ENCODE results near the gene CDK2. TPM values are rescaled to one million over a fixed set of nuclear protein-coding genes. Genes with fewer than 3 reads are reported as not detected.

Gene CDK2
- total and polyA plus RNA-seq, 9 donors, result 18.3 to 33.9 (median 30.7) TPM

DNA sequence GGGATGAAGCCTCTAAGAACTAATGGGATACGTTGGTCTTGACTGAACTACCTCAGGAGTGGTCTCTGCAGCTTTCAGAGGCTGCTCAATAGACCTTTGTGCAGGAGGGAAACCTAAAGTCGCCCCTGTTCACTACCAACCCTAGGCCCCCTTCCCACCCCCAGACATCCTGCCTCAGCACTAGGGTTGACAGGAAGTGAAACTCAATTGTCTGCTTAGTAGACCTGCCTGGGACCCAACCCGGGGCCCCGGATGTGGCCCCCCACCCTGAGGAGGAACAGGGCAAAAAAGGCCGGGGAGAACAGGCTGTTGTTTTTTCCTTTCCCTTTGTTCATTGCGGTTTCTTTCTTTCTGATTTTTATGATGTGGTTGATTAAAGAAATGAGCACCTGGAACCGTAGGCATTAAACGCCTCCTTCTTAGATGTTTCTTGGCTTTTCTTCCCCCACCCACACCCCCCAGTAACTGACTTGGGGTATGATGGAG, 37.3 kb upstream of the CDK2 start:
- H3K27me3 ChIP-seq, result no peaks in the 10 kb centered on the region
- no peak overlapping the region for H3K4me3 ChIP-seq
- H3K4me1 ChIP-seq (ENCODE audit: insufficient read depth), result peaks cover 18% of the 10 kb centered on the region
- intact Hi-C loops (cut with DNase I), result loop anchor here (5.0 kb wide), 4 partner anchors 97 to 202 kb away; partner anchors contain the start of genes DNAJC14 (in 2 of the 4) and CD63 (in 1 of the 4)
- TF ChIP-seq, protein P1, sequence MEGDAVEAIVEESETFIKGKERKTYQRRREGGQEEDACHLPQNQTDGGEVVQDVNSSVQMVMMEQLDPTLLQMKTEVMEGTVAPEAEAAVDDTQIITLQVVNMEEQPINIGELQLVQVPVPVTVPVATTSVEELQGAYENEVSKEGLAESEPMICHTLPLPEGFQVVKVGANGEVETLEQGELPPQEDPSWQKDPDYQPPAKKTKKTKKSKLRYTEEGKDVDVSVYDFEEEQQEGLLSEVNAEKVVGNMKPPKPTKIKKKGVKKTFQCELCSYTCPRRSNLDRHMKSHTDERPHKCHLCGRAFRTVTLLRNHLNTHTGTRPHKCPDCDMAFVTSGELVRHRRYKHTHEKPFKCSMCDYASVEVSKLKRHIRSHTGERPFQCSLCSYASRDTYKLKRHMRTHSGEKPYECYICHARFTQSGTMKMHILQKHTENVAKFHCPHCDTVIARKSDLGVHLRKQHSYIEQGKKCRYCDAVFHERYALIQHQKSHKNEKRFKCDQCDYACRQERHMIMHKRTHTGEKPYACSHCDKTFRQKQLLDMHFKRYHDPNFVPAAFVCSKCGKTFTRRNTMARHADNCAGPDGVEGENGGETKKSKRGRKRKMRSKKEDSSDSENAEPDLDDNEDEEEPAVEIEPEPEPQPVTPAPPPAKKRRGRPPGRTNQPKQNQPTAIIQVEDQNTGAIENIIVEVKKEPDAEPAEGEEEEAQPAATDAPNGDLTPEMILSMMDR (IDR thresholded peaks at IDR 0.05), result no peak
- TF ChIP-seq EP300 (IDR thresholded peaks at IDR 0.05) (no peak), POLR2A (IDR thresholded peaks at IDR 0.05) (no peak)
- H3K27ac ChIP-seq, result no peak overlapping the region
- WGBS, 3 donors, result 64 to 68% (median 67%) methylated on average over 8 of the region's 8 CpGs
- no peaks in the 10 kb centered on the region for H3K9me3 ChIP-seq
- H3K36me3 ChIP-seq, result no peaks in the 10 kb centered on the region
- DNase-seq, result no peak

DNA sequence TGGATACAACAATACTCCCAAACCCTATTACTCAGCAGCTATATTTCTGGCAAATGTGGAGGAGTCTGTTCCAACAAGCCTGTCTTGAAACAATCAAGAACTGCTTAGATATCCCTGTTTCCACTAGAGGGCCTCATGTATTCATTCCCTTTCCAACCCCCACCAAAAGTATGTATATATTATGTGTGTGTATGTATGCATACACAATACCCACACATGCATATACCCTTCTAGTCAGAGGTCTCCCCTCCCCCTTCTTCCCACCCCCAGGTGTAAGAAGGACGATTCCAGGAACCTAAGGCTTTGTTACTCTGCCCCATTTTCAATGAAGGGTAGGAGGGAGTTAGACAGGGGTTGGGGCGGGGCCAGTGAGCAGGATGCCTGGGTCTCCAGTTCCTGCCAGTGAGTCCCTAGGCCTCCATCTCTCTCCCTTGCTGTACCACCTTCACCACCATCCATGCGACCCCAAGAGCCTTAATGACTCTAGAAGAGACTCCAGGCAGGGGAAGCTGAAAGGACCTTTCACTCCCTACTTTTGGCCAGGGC, 35.8 kb upstream of the CDK2 start, which contains the start of gene DGKA:
DGKA (plus strand) TSS at position 392 of the 546 bp plus-strand sequence. CDS start 5,342 bp downstream, outside the sequence.
- intact Hi-C loops (cut with DNase I), result loop anchor here in 3 of 4 donors (5.0 kb wide), 4 partner anchors 41 to 194 kb away; partner anchors contain the start of genes GDF11 (in 1 of the 3) and RAB5B (in 1 of the 3)
- Histone ChIP-seq H3K4me3 (peak within 1 kb of the TSS; percentile 83), H3K9me3 (no peaks in the 10 kb centered on the region), H3K27me3 (no peaks in the 10 kb centered on the region), H3K4me1 (ENCODE audit: insufficient read depth) (peaks cover 20% of the 10 kb centered on the region), H3K36me3 (no peaks in the 10 kb centered on the region), H3K27ac (peak within 1 kb of the TSS; percentile 13 to 40)
- WGBS, 3 donors, result 35 to 41% (median 39%) methylated on average over 3 of the region's 3 CpGs
- TF ChIP-seq EP300 (IDR thresholded peaks at IDR 0.05) (no peak), POLR2A (IDR thresholded peaks at IDR 0.05) (no peak)
- TF ChIP-seq, protein P1 (IDR thresholded peaks at IDR 0.05), result peak in 2 of 3 donors; percentile 45 to 59
- peak; percentile 24 to 54 (median 41) for DNase-seq

DNA sequence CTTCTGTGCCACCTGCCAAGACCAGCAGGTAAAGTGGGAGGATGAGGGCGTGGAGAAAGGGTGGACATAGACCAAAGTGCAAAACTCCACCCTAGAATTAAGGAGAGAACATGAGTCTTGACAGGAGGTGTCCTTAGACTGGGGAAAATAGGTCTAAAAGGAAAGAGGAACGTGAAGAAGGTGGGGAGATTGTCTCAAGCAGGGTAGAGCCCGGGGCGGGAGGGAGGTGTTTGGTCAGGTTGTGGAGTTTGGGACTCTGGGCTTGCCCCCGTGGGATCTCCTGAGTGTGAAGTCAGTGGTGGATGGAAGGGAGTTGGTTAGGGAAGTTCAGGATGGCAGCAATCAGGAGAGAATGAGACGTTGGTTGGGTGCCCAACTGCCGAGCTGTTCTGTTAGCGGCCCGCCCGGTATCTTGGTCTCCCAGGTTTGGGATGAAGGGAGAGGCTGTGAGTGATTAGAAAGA, 35.3 kb upstream of the CDK2 start:
- H3K27me3 ChIP-seq, result no peaks in the 10 kb centered on the region
- peaks cover 17% of the 10 kb centered on the region for H3K4me1 ChIP-seq (ENCODE audit: insufficient read depth)
- WGBS, 3 donors, result 6 to 8% (median 7%) methylated on average over 10 of the region's 10 CpGs
- peak in 4 of 5 donors; percentile 30 to 57 (median 42) for DNase-seq
- peak overlapping the region; percentile 13 to 40 for H3K27ac ChIP-seq
- no peaks in the 10 kb centered on the region for H3K36me3 ChIP-seq
- no peak for TF ChIP-seq EP300 (IDR thresholded peaks at IDR 0.05)
- TF ChIP-seq, protein P1 (IDR thresholded peaks at IDR 0.05), result no peak
- no peak for TF ChIP-seq POLR2A (IDR thresholded peaks at IDR 0.05)
- intact Hi-C loops (cut with DNase I), result loop anchor here in 3 of 4 donors (5.0 kb wide), 4 partner anchors 41 to 194 kb away; partner anchors contain the start of genes GDF11 (in 1 of the 3) and RAB5B (in 1 of the 3)
- no peaks in the 10 kb centered on the region for H3K9me3 ChIP-seq
- peak overlapping the region; percentile 83 for H3K4me3 ChIP-seq

DNA sequence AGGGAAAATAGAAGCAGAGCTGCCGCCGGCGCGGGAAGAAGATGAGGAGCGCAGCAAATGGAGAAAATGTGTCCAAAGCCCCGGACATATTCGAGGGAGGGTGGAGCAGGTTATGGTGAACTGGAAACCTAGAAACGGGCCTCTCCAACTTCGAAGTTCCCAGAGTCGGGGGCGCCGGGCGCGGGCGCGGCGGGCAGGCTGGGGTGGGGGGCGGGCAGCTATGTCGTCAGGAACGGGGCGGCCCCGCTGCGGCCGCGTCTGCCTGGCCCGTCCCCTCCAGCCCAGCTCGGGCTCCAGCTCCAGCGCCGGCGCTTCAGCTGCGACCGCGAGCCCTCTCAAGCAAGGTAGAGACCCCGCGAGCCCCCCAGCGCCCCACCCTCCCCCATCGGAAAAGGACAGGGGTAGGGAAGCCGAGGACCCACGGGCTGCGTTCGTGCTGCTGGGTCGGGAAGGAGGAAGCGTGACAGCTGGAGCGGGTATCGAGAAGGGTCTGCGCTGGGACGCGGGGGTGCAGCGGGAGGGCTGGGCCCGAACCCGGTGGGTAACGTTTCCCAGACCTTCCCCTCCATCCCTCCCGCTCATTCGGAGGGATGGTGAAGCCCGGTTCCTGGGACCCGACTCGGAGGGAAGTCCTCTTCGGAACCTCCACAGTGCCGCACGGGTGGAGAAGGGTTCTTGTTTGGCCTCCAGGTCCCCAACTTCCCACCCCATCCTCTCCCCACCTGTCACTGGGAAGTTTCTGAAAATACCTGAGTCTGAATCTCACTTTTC, 34.7 kb upstream of the CDK2 start:
- 0 to 1% (median 0%) methylated on average over 40 to 60 of the region's 60 CpGs for WGBS, 3 donors
- H3K4me1 ChIP-seq (ENCODE audit: insufficient read depth), result peaks cover 17% of the 10 kb centered on the region
- DNase-seq, result peak; percentile 62 to 77 (median 74)
- TF ChIP-seq EP300 (IDR thresholded peaks at IDR 0.05), result no peak
- peak; percentile 21 for TF ChIP-seq POLR2A (IDR thresholded peaks at IDR 0.05)
- H3K27ac ChIP-seq, result peak overlapping the region; percentile 13 to 40
- intact Hi-C loops (cut with DNase I), result loop anchor here in 3 of 4 donors (5.0 kb wide), 4 partner anchors 40 to 195 kb away; partner anchors contain the start of genes GDF11 (in 1 of the 3) and RAB5B (in 1 of the 3)
- no peaks in the 10 kb centered on the region for H3K27me3 ChIP-seq
- no peaks in the 10 kb centered on the region for H3K9me3 ChIP-seq
- H3K4me3 ChIP-seq, result peak overlapping the region; percentile 83
- no peaks in the 10 kb centered on the region for H3K36me3 ChIP-seq

Data from ovary (tissue), 9 donors.